ENCODE results near the gene TMC3.

Gene TMC3

GRCh38 chr15:81313686-81314085 lies 60.3 kb downstream of the TMC3 start:
- TF ChIP-seq CTCF (IDR thresholded peaks at IDR 0.05; ENCODE audit: extremely low read depth, missing control alignments): no peak
- no peak for DNase-seq (ENCODE audit: low spot score)

GRCh38 chr15:81312790-81313543 lies 61.0 kb downstream of the TMC3 start:
- DNase-seq (ENCODE audit: low spot score): no peak
- TF ChIP-seq CTCF (IDR thresholded peaks at IDR 0.05; ENCODE audit: extremely low read depth, missing control alignments): no peak

GRCh38 chr15:81311752-81312464 lies 62.1 kb downstream of the TMC3 start:
- DNase-seq (ENCODE audit: low spot score): peak; percentile 38
- no peak for TF ChIP-seq CTCF (IDR thresholded peaks at IDR 0.05; ENCODE audit: extremely low read depth, missing control alignments)

- no peak for TF ChIP-seq CTCF (IDR thresholded peaks at IDR 0.05; ENCODE audit: extremely low read depth, missing control alignments)
- DNase-seq (ENCODE audit: low spot score): no peak
These were observed 63.5 kb downstream of the TMC3 start for GRCh38 chr15:81310480-81310879.

GRCh38 chr15:81309647-81310450 lies 64.2 kb downstream of the TMC3 start:
- TF ChIP-seq CTCF (IDR thresholded peaks at IDR 0.05; ENCODE audit: extremely low read depth, missing control alignments): no peak
- DNase-seq (ENCODE audit: low spot score): no peak

- no peak for TF ChIP-seq CTCF (IDR thresholded peaks at IDR 0.05; ENCODE audit: extremely low read depth, missing control alignments)
- DNase-seq (ENCODE audit: low spot score): no peak
These were observed 65.8 kb downstream of the TMC3 start for GRCh38 chr15:81308260-81308659.

GRCh38 chr15:81304226-81304625 lies 69.8 kb downstream of the TMC3 start:
- DNase-seq (ENCODE audit: low spot score): no peak
- TF ChIP-seq CTCF (IDR thresholded peaks at IDR 0.05; ENCODE audit: extremely low read depth, missing control alignments): no peak
